OCI-LY1 (cell line): ENCODE results near the gene C2.

ENCODE experiments used
- H2AFZ ChIP-seq: fragments of 200-600 bp; sonication (generic), shearing (Covaris generic); 2 replicates; pipeline ENCODE4 v1.6.0; 2014; ENCODE audit warnings: antibody characterized with exemption, mild to moderate bottlenecking, low read length
- H3F3A ChIP-seq: fragments of 200-600 bp; sonication (generic), shearing (Covaris generic); 2 replicates; pipeline ENCODE4 v1.6.0; 2014; ENCODE audit warnings: mild to moderate bottlenecking, antibody characterized with exemption, low read length, moderate library complexity; ENCODE audit not compliant: insufficient read depth
- H3K27ac ChIP-seq: fragments of 200-600 bp; sonication (generic); 2 replicates; pipeline ENCODE4 v1.5.1; 2014; ENCODE audit warnings: low read length, mixed run types, mild to moderate bottlenecking, low read depth; ENCODE audit not compliant: poor library complexity, severe bottlenecking
- H3K27me3 ChIP-seq: fragments of 200-600 bp; sonication (generic); 2 replicates; pipeline ENCODE4 v1.6.0; 2014; ENCODE audit warnings: antibody characterized with exemption, mild to moderate bottlenecking, low read length, moderate library complexity; ENCODE audit not compliant: insufficient read depth
- H3K36me3 ChIP-seq: fragments of 200-600 bp; sonication (generic); 2 replicates; pipeline ENCODE4 v1.6.1; 2014; ENCODE audit warnings: mild to moderate bottlenecking, antibody characterized with exemption, low read length, moderate library complexity, mixed read lengths; ENCODE audit not compliant: insufficient read depth
- H3K4me1 ChIP-seq: fragments of 200-600 bp; sonication (generic); 2 replicates; pipeline ENCODE4 v1.5.1; 2014; ENCODE audit warnings: mild to moderate bottlenecking, low read length, moderate library complexity; ENCODE audit not compliant: insufficient read depth, severe bottlenecking
- H3K4me2 ChIP-seq: fragments of 200-600 bp; sonication (generic), shearing (Covaris generic); 2 replicates; pipeline ENCODE4 v1.6.1; 2014; ENCODE audit warnings: low read length
- H3K4me3 ChIP-seq: fragments of 200-600 bp; sonication (generic); 2 replicates; pipeline ENCODE4 v1.5.1; 2014; ENCODE audit warnings: low read length, low read depth, mild to moderate bottlenecking, mixed read lengths; ENCODE audit not compliant: poor library complexity, severe bottlenecking
- H3K79me2 ChIP-seq: fragments of 200-600 bp; shearing (Covaris generic); 2 replicates; pipeline ENCODE4 v1.6.1; 2016; ENCODE audit warnings: mixed run types, low read length, mixed read lengths; ENCODE audit not compliant: insufficient read depth
- H3K9ac ChIP-seq: fragments of 200-600 bp; sonication (generic), shearing (Covaris generic); 2 replicates; pipeline ENCODE4 v1.6.1; 2014; ENCODE audit warnings: mild to moderate bottlenecking, low read length, mixed read lengths
- H3K9me2 ChIP-seq: fragments of 200-600 bp; sonication (generic), shearing (Covaris generic); 2 replicates; pipeline ENCODE4 v1.6.1; 2014; ENCODE audit warnings: low read depth, mild to moderate bottlenecking, low read length, mixed read lengths
- H3K9me3 ChIP-seq: fragments of 200-600 bp; shearing (Covaris generic); 2 replicates; pipeline ENCODE4 v1.6.1; 2014; ENCODE audit warnings: low read length, mixed read lengths
- H4K20me1 ChIP-seq: fragments of 200-600 bp; sonication (generic), shearing (Covaris generic); 2 replicates; pipeline ENCODE4 v1.6.0; 2016; ENCODE audit warnings: mild to moderate bottlenecking, low read length; ENCODE audit not compliant: insufficient read depth
- CTCF ChIP-seq: fragments of 200-600 bp; sonication (generic), shearing (Covaris generic); IDR thresholded peaks from 2 replicates; pipeline ENCODE4 v1.5.1; 2017; ENCODE audit warnings: mild to moderate bottlenecking, antibody characterized with exemption, low read length, moderate library complexity, mixed read lengths
- EZH2 ChIP-seq: fragments of 200-600 bp; sonication (generic), shearing (Covaris generic); IDR thresholded peaks from 2 replicates; pipeline ENCODE4 v1.8.0; 2017; ENCODE audit warnings: borderline replicate concordance, mixed run types, mild to moderate bottlenecking, antibody characterized with exemption, low read length, moderate library complexity, mixed read lengths

Gene C2

GRCh38 chr6:31911826-31912585 lies 15.5 kb upstream of the C2 start:
- no peaks in the 10 kb centered on the region for H3K9me2 ChIP-seq
- no peaks in the 10 kb centered on the region for H4K20me1 ChIP-seq
- H2AFZ ChIP-seq: no peak overlapping the region
- H3K27ac ChIP-seq: no peak overlapping the region
- no peak overlapping the region for H3K4me3 ChIP-seq
- no peaks in the 10 kb centered on the region for H3F3A ChIP-seq
- no peak overlapping the region for H3K9ac ChIP-seq
- no peak overlapping the region for H3K4me2 ChIP-seq
- H3K79me2 ChIP-seq: no peaks in the 10 kb centered on the region
- no peaks in the 10 kb centered on the region for H3K9me3 ChIP-seq
- TF ChIP-seq CTCF: no peak
- no peak for TF ChIP-seq EZH2
- H3K36me3 ChIP-seq: no peaks in the 10 kb centered on the region
- H3K27me3 ChIP-seq: no peaks in the 10 kb centered on the region
- H3K4me1 ChIP-seq: no peaks in the 10 kb centered on the region

GRCh38 chr6:31915351-31915750 lies 12.2 kb upstream of the C2 start:
- no peak overlapping the region for H3K4me2 ChIP-seq

GRCh38 chr6:31915756-31916155 lies 11.8 kb upstream of the C2 start:
- no peaks in the 10 kb centered on the region for H3K36me3 ChIP-seq
- H3K79me2 ChIP-seq: no peaks in the 10 kb centered on the region
- H3K4me3 ChIP-seq: no peak overlapping the region
- no peaks in the 10 kb centered on the region for H4K20me1 ChIP-seq
- no peak overlapping the region for H3K27ac ChIP-seq
- no peaks in the 10 kb centered on the region for H3F3A ChIP-seq
- H3K9me2 ChIP-seq: no peaks in the 10 kb centered on the region
- H3K27me3 ChIP-seq: no peaks in the 10 kb centered on the region
- no peak overlapping the region for H3K9ac ChIP-seq
- no peak overlapping the region for H3K4me2 ChIP-seq
- no peaks in the 10 kb centered on the region for H3K4me1 ChIP-seq
- no peak overlapping the region for H2AFZ ChIP-seq
- TF ChIP-seq EZH2 (no peak), CTCF (no peak)
- H3K9me3 ChIP-seq: no peaks in the 10 kb centered on the region

More at GRCh38 chr6:31915351-31915750, 12.2 kb upstream of the C2 start:
- no peaks in the 10 kb centered on the region for H4K20me1 ChIP-seq
- no peaks in the 10 kb centered on the region for H3K9me2 ChIP-seq
- no peak for TF ChIP-seq EZH2
- TF ChIP-seq CTCF: no peak
- H3K27ac ChIP-seq: no peak overlapping the region
- no peaks in the 10 kb centered on the region for H3K79me2 ChIP-seq
- no peaks in the 10 kb centered on the region for H3K4me1 ChIP-seq
- no peak overlapping the region for H3K4me3 ChIP-seq
- no peaks in the 10 kb centered on the region for H3F3A ChIP-seq
- no peaks in the 10 kb centered on the region for H3K9me3 ChIP-seq
- H3K9ac ChIP-seq: no peak overlapping the region
- no peaks in the 10 kb centered on the region for H3K27me3 ChIP-seq
- H3K36me3 ChIP-seq: no peaks in the 10 kb centered on the region
- H2AFZ ChIP-seq: no peak overlapping the region
